ENCODE data around the gene LPO.
A peak's percentile ranks its signal among the peaks of the same experiment; 100 is the strongest.

LPO gene

GRCh38 chr17:58238147-58238634 is at the start of gene LPO:
Gene LPO, plus strand, starts transcription at chr17:58238584. Its CDS starts 4,396 bp downstream, at chr17:58242980.
- in situ Hi-C loops (cut with HindIII; ENCODE audit: low pct_unique_long_range_greater_than_20kb, low sequenced_read_pairs), result no loop called here
- no peak for TF ChIP-seq JUND (IDR thresholded peaks at IDR 0.05; ENCODE audit: low read depth)
- DNase-seq (ENCODE audit: low read depth in 1 of 2, low spot score in 1 of 2), result no peak

GRCh38 chr17:58189436-58190146 is 48.8 kb upstream of the LPO start:
- TF ChIP-seq JUND (IDR thresholded peaks at IDR 0.05; ENCODE audit: low read depth), result no peak
- in situ Hi-C loops (cut with HindIII; ENCODE audit: low pct_unique_long_range_greater_than_20kb, low sequenced_read_pairs), result no loop called here
- peak in 1 of 2 experiments; percentile 11 for DNase-seq (ENCODE audit: low read depth in 1 of 2, low spot score in 1 of 2)

- in situ Hi-C loops (cut with HindIII; ENCODE audit: low pct_unique_long_range_greater_than_20kb, low sequenced_read_pairs), result no loop called here
- DNase-seq (ENCODE audit: low read depth in 1 of 2, low spot score in 1 of 2), result peak in 1 of 2 experiments; percentile 9
- TF ChIP-seq JUND (IDR thresholded peaks at IDR 0.05; ENCODE audit: low read depth), result no peak
These were observed 47.0 kb upstream of the LPO start for GRCh38 chr17:58191241-58191896.

- in situ Hi-C loops (cut with HindIII; ENCODE audit: low pct_unique_long_range_greater_than_20kb, low sequenced_read_pairs), result no loop called here
- no peak for DNase-seq (ENCODE audit: low read depth in 1 of 2, low spot score in 1 of 2)
- TF ChIP-seq JUND (IDR thresholded peaks at IDR 0.05; ENCODE audit: low read depth), result no peak
These were observed 45.8 kb upstream of the LPO start, which contains the start of gene EPX for GRCh38 chr17:58192612-58193011. Gene EPX, plus strand, starts transcription at chr17:58192726. Its CDS starts 121 bp downstream, at chr17:58192847.

- no peak for TF ChIP-seq JUND (IDR thresholded peaks at IDR 0.05; ENCODE audit: low read depth)
- no peak for DNase-seq (ENCODE audit: low read depth in 1 of 2, low spot score in 1 of 2)
- in situ Hi-C loops (cut with HindIII; ENCODE audit: low pct_unique_long_range_greater_than_20kb, low sequenced_read_pairs), result no loop called here
These were observed 44.6 kb upstream of the LPO start for GRCh38 chr17:58193641-58194255.

- no peak for DNase-seq (ENCODE audit: low read depth in 1 of 2, low spot score in 1 of 2)
- TF ChIP-seq JUND (IDR thresholded peaks at IDR 0.05; ENCODE audit: low read depth), result no peak
- in situ Hi-C loops (cut with HindIII; ENCODE audit: low pct_unique_long_range_greater_than_20kb, low sequenced_read_pairs), result no loop called here
These were observed 42.8 kb upstream of the LPO start for GRCh38 chr17:58195518-58196123.

- in situ Hi-C loops (cut with HindIII; ENCODE audit: low pct_unique_long_range_greater_than_20kb, low sequenced_read_pairs), result no loop called here
- DNase-seq (ENCODE audit: low read depth in 1 of 2, low spot score in 1 of 2), result no peak
- no peak for TF ChIP-seq JUND (IDR thresholded peaks at IDR 0.05; ENCODE audit: low read depth)
These were observed 41.8 kb upstream of the LPO start for GRCh38 chr17:58196610-58197009.

- DNase-seq (ENCODE audit: low read depth in 1 of 2, low spot score in 1 of 2), result peak in 1 of 2 experiments; percentile 77
- in situ Hi-C loops (cut with HindIII; ENCODE audit: low pct_unique_long_range_greater_than_20kb, low sequenced_read_pairs), result no loop called here
- no peak for TF ChIP-seq JUND (IDR thresholded peaks at IDR 0.05; ENCODE audit: low read depth)
These were observed 38.3 kb upstream of the LPO start for GRCh38 chr17:58200024-58200633.

GRCh38 chr17:58202859-58203258 is 35.5 kb upstream of the LPO start:
- DNase-seq (ENCODE audit: low read depth in 1 of 2, low spot score in 1 of 2), result peak in 1 of 2 experiments; percentile 13
- in situ Hi-C loops (cut with HindIII; ENCODE audit: low pct_unique_long_range_greater_than_20kb, low sequenced_read_pairs), result no loop called here
- TF ChIP-seq JUND (IDR thresholded peaks at IDR 0.05; ENCODE audit: low read depth), result no peak

- in situ Hi-C loops (cut with HindIII; ENCODE audit: low pct_unique_long_range_greater_than_20kb, low sequenced_read_pairs), result no loop called here
- no peak for TF ChIP-seq JUND (IDR thresholded peaks at IDR 0.05; ENCODE audit: low read depth)
- no peak for DNase-seq (ENCODE audit: low read depth in 1 of 2, low spot score in 1 of 2)
These were observed 33.6 kb upstream of the LPO start for GRCh38 chr17:58204796-58205195.

- no peak for DNase-seq (ENCODE audit: low read depth in 1 of 2, low spot score in 1 of 2)
- in situ Hi-C loops (cut with HindIII; ENCODE audit: low pct_unique_long_range_greater_than_20kb, low sequenced_read_pairs), result no loop called here
- no peak for TF ChIP-seq JUND (IDR thresholded peaks at IDR 0.05; ENCODE audit: low read depth)
These were observed 32.4 kb upstream of the LPO start for GRCh38 chr17:58205936-58206335.

GRCh38 chr17:58207451-58207850 is 30.9 kb upstream of the LPO start:
- no peak for DNase-seq (ENCODE audit: low read depth in 1 of 2, low spot score in 1 of 2)
- no peak for TF ChIP-seq JUND (IDR thresholded peaks at IDR 0.05; ENCODE audit: low read depth)
- in situ Hi-C loops (cut with HindIII; ENCODE audit: low pct_unique_long_range_greater_than_20kb, low sequenced_read_pairs), result no loop called here

All from T47D (cell line).